ENCODE results near the gene LEUTX.

LEUTX gene

GRCh38 chr19:39816287-39817048 is 37.8 kb downstream of the LEUTX start:
- TF ChIP-seq MAX (IDR thresholded peaks at IDR 0.05) (no peak), FOXM1 (IDR thresholded peaks at IDR 0.05; ENCODE audit: borderline replicate concordance, low read depth) (no peak), TEAD4 (IDR thresholded peaks at IDR 0.05) (no peak), EP300 (IDR thresholded peaks at IDR 0.05; ENCODE audit: borderline replicate concordance) (no peak), TAF1 (IDR thresholded peaks at IDR 0.05; ENCODE audit: low read depth) (no peak), CREB1 (IDR thresholded peaks at IDR 0.05; ENCODE audit: low read depth) (no peak), REST (IDR thresholded peaks at IDR 0.05; ENCODE audit: low read depth) (no peak), CEBPB (IDR thresholded peaks at IDR 0.05) (no peak), ZBTB7A (IDR thresholded peaks at IDR 0.05; ENCODE audit: low read depth) (no peak), EGR1 (IDR thresholded peaks at IDR 0.05) (no peak), RAD21 (IDR thresholded peaks at IDR 0.05; ENCODE audit: low read depth) (no peak), NFIC (IDR thresholded peaks at IDR 0.05) (no peak), USF1 (IDR thresholded peaks at IDR 0.05) (no peak), YY1 (IDR thresholded peaks at IDR 0.05; ENCODE audit: low read depth) (no peak), TCF12 (IDR thresholded peaks at IDR 0.05; ENCODE audit: low read depth) (no peak)

DNA sequence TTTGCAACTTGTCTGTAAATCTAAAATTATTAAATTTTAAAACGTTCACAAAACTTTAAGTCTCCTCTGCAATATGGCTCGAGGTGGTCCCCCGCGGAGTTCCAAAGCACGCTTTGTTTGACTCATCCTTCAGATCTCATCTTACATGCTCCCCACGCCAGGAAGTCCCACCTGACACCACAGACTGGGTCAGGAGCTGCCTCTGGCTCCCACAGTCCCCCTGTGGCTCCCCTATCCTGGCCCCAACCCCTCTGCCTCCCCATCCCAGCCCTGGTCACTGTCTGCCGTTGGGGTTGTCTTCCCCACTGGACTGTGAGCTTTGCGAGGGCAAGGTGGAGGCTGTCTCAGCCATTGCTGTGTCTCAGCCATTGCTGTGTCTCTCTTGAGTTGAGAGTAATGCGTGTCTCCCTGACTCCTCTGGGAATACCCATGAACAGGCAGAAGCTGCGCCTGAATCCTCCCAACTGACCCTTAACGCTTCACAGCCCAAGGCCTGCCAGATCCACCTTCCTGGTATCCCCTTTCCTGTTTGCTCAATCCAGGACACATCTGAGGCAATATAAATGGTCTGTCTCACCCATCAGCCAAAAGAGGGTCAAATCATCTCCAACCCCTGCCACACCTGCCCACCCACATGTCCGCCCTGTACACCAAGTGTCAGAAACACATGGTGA is 39.4 kb downstream of the LEUTX start:
- TF ChIP-seq CEBPB (IDR thresholded peaks at IDR 0.05) (no peak), MAX (IDR thresholded peaks at IDR 0.05) (no peak), REST (IDR thresholded peaks at IDR 0.05; ENCODE audit: low read depth) (no peak), TEAD4 (IDR thresholded peaks at IDR 0.05) (no peak), EGR1 (IDR thresholded peaks at IDR 0.05) (no peak)

- no peak for TF ChIP-seq YY1 (IDR thresholded peaks at IDR 0.05; ENCODE audit: low read depth)
- no peak for TF ChIP-seq REST (IDR thresholded peaks at IDR 0.05; ENCODE audit: low read depth)
- TF ChIP-seq EGR1 (IDR thresholded peaks at IDR 0.05), result no peak
- TF ChIP-seq EP300 (IDR thresholded peaks at IDR 0.05; ENCODE audit: borderline replicate concordance), result no peak
- TF ChIP-seq RAD21 (IDR thresholded peaks at IDR 0.05; ENCODE audit: low read depth), result no peak
- TF ChIP-seq CREB1 (IDR thresholded peaks at IDR 0.05; ENCODE audit: low read depth), result no peak
Observed at GRCh38 chr19:39818626-39819097, 40.0 kb downstream of the LEUTX start.

- TF ChIP-seq REST (IDR thresholded peaks at IDR 0.05; ENCODE audit: low read depth) (no peak), EP300 (IDR thresholded peaks at IDR 0.05; ENCODE audit: borderline replicate concordance) (no peak), TCF12 (IDR thresholded peaks at IDR 0.05; ENCODE audit: low read depth) (no peak), YY1 (IDR thresholded peaks at IDR 0.05; ENCODE audit: low read depth) (no peak), FOXM1 (IDR thresholded peaks at IDR 0.05; ENCODE audit: borderline replicate concordance, low read depth) (no peak), USF1 (IDR thresholded peaks at IDR 0.05) (no peak), TAF1 (IDR thresholded peaks at IDR 0.05; ENCODE audit: low read depth) (no peak)
Observed at GRCh38 chr19:39819786-39820185, 41.1 kb downstream of the LEUTX start.
